ENCODE data around the gene CACNA1D.
A peak's percentile ranks its signal among the peaks of the same experiment; 100 is the strongest.
"Not testable (repeated sequence)": the region's sequence is repeated elsewhere in the genome, so short reads cannot be mapped to it uniquely, and the experiment has no call there.

Gene CACNA1D

GRCh38 chr3:53530205-53530604 is 35.8 kb downstream of the CACNA1D start:
- no peak for DNase-seq

GRCh38 chr3:53531749-53532148 is 37.3 kb downstream of the CACNA1D start:
- no peak for DNase-seq

GRCh38 chr3:53533472-53533871 is 39.1 kb downstream of the CACNA1D start:
- DNase-seq = no peak

GRCh38 chr3:53534216-53534615 is 39.8 kb downstream of the CACNA1D start:
- DNase-seq = no peak

- DNase-seq = no peak
These were observed 40.4 kb downstream of the CACNA1D start for GRCh38 chr3:53534676-53535400.

GRCh38 chr3:53536282-53536681 is 41.9 kb downstream of the CACNA1D start:
- no peak for DNase-seq

GRCh38 chr3:53544357-53544756 is 49.9 kb downstream of the CACNA1D start:
- DNase-seq = no peak

GRCh38 chr3:53545310-53545995 is 51.0 kb downstream of the CACNA1D start:
- no peak for DNase-seq

- DNase-seq = no peak
These were observed 51.6 kb downstream of the CACNA1D start for GRCh38 chr3:53545996-53546359.

GRCh38 chr3:53547327-53547726 is 52.9 kb downstream of the CACNA1D start:
- DNase-seq = no peak

- DNase-seq = no peak
These were observed 55.7 kb downstream of the CACNA1D start for GRCh38 chr3:53550005-53550620.

- no peak for DNase-seq
These were observed 56.9 kb downstream of the CACNA1D start for GRCh38 chr3:53551324-53551723.

GRCh38 chr3:53552730-53553129 is 58.3 kb downstream of the CACNA1D start:
- DNase-seq = no peak

- no peak for DNase-seq
These were observed 58.8 kb downstream of the CACNA1D start for GRCh38 chr3:53553200-53553599.

- no peak for DNase-seq
These were observed 60.2 kb downstream of the CACNA1D start for GRCh38 chr3:53554559-53555067.

- DNase-seq = no peak
These were observed 60.7 kb downstream of the CACNA1D start for GRCh38 chr3:53555068-53555588.

- DNase-seq = no peak
These were observed 72.2 kb downstream of the CACNA1D start for GRCh38 chr3:53566461-53567145.

GRCh38 chr3:53570081-53570480 is 75.7 kb downstream of the CACNA1D start:
- no peak for DNase-seq

- peak; percentile 18 to 60 (median 44) for DNase-seq
These were observed 76.3 kb downstream of the CACNA1D start for GRCh38 chr3:53570709-53571108.

GRCh38 chr3:53571264-53571663 is 76.9 kb downstream of the CACNA1D start:
- no peak for DNase-seq

- not testable (repeated sequence) for DNase-seq
These were observed 77.8 kb downstream of the CACNA1D start for GRCh38 chr3:53572184-53572583.

- peak; percentile 3 to 37 (median 12) for DNase-seq
These were observed 83.1 kb downstream of the CACNA1D start for GRCh38 chr3:53577506-53577905.

GRCh38 chr3:53579636-53580035 is 85.2 kb downstream of the CACNA1D start:
- no peak for DNase-seq
